ENCODE results near the gene HACL1. TPM values are rescaled to one million over a fixed set of nuclear protein-coding genes. Genes with fewer than 3 reads are reported as not detected.
"Not testable (repeated sequence)": the region's sequence is repeated elsewhere in the genome, so short reads cannot be mapped to it uniquely, and the experiment has no call there.

Gene HACL1
- total RNA-seq, 1 experiment from 2014 or later = 18.6 TPM

- H3K4me1 ChIP-seq (ENCODE audit: insufficient read depth, low read length, poor library complexity, severe bottlenecking) = no peaks in the 10 kb centered on the region
- no peak for TF ChIP-seq EZH2 (IDR thresholded peaks at IDR 0.05; ENCODE audit: borderline replicate concordance, low read depth, low read length, poor library complexity, severe bottlenecking)
- TF ChIP-seq CTCF (conservative IDR thresholded peaks at IDR 0.05; ENCODE audit: low read depth, low read length) = no peak
- intact Hi-C loops (cut with micrococcal nuclease; ENCODE audit: unreplicated experiment) = no loop called here
- ChIA-PET POLR2A (ENCODE audit: low non-redundant PET) (no interaction called here), CTCF (no interaction called here)
- DNase-seq (ENCODE audit: low spot score) = no peak
- H3K9me3 ChIP-seq (ENCODE audit: low read depth, low read length, poor library complexity, severe bottlenecking) = no peaks in the 10 kb centered on the region
- BruUV-seq (replicated peaks) = no TSS peak
- H3K36me3 ChIP-seq (ENCODE audit: insufficient read depth, low read length, poor library complexity, severe bottlenecking) = no peaks in the 10 kb centered on the region
- H3K4me3 ChIP-seq (ENCODE audit: low read depth, low read length, poor library complexity, severe bottlenecking) = no peak overlapping the region
- H3K27me3 ChIP-seq (replicated peaks; ENCODE audit: insufficient read depth, low read depth, low read length, poor library complexity) = no peaks in the 10 kb centered on the region
- H3K27ac ChIP-seq (ENCODE audit: low read depth, low read length, poor library complexity, severe bottlenecking) = no peak overlapping the region
These were observed 9.6 kb upstream of the HACL1 start for GRCh38 chr3:15611018-15611417.

- TF ChIP-seq CTCF (conservative IDR thresholded peaks at IDR 0.05; ENCODE audit: low read depth, low read length) (no peak), EZH2 (IDR thresholded peaks at IDR 0.05; ENCODE audit: borderline replicate concordance, low read depth, low read length, poor library complexity, severe bottlenecking) (no peak)
- H3K36me3 ChIP-seq (ENCODE audit: insufficient read depth, low read length, poor library complexity, severe bottlenecking) = no peaks in the 10 kb centered on the region
These were observed 8.9 kb upstream of the HACL1 start for GRCh38 chr3:15610082-15610759.

GRCh38 chr3:15606434-15606891, 5.1 kb upstream of the HACL1 start:
- no peak for TF ChIP-seq CTCF (conservative IDR thresholded peaks at IDR 0.05; ENCODE audit: low read depth, low read length)
- TF ChIP-seq EZH2 (IDR thresholded peaks at IDR 0.05; ENCODE audit: borderline replicate concordance, low read depth, low read length, poor library complexity, severe bottlenecking) = no peak

More at GRCh38 chr3:15610082-15610759, 8.9 kb upstream of the HACL1 start:
- no peaks in the 10 kb centered on the region for H3K4me1 ChIP-seq (ENCODE audit: insufficient read depth, low read length, poor library complexity, severe bottlenecking)
- H3K27me3 ChIP-seq (replicated peaks; ENCODE audit: insufficient read depth, low read depth, low read length, poor library complexity) = no peaks in the 10 kb centered on the region
- no peaks in the 10 kb centered on the region for H3K9me3 ChIP-seq (ENCODE audit: low read depth, low read length, poor library complexity, severe bottlenecking)
- no peak overlapping the region for H3K4me3 ChIP-seq (ENCODE audit: low read depth, low read length, poor library complexity, severe bottlenecking)
- intact Hi-C loops (cut with micrococcal nuclease; ENCODE audit: unreplicated experiment) = no loop called here
- POLR2A ChIA-PET (ENCODE audit: low non-redundant PET) = no interaction called here
- no peak overlapping the region for H3K27ac ChIP-seq (ENCODE audit: low read depth, low read length, poor library complexity, severe bottlenecking)
- CTCF ChIA-PET = no interaction called here
- no peak for DNase-seq (ENCODE audit: low spot score)
- BruUV-seq (replicated peaks) = no TSS peak

GRCh38 chr3:15604584-15604983, 3.2 kb upstream of the HACL1 start:
- H3K9me3 ChIP-seq (ENCODE audit: low read depth, low read length, poor library complexity, severe bottlenecking); CTCF ChIA-PET; BruUV-seq (replicated peaks); H3K36me3 ChIP-seq (ENCODE audit: insufficient read depth, low read length, poor library complexity, severe bottlenecking); POLR2A ChIA-PET (ENCODE audit: low non-redundant PET); H3K27ac ChIP-seq (ENCODE audit: low read depth, low read length, poor library complexity, severe bottlenecking); H3K4me3 ChIP-seq (ENCODE audit: low read depth, low read length, poor library complexity, severe bottlenecking); intact Hi-C loops (cut with micrococcal nuclease; ENCODE audit: unreplicated experiment); H3K27me3 ChIP-seq (replicated peaks; ENCODE audit: insufficient read depth, low read depth, low read length, poor library complexity); DNase-seq (ENCODE audit: low spot score); H3K4me1 ChIP-seq (ENCODE audit: insufficient read depth, low read length, poor library complexity, severe bottlenecking): not testable (repeated sequence)

More at GRCh38 chr3:15606434-15606891, 5.1 kb upstream of the HACL1 start:
- no TSS peak for BruUV-seq (replicated peaks)
- no peak overlapping the region for H3K27ac ChIP-seq (ENCODE audit: low read depth, low read length, poor library complexity, severe bottlenecking)
- H3K9me3 ChIP-seq (ENCODE audit: low read depth, low read length, poor library complexity, severe bottlenecking) = no peaks in the 10 kb centered on the region
- no peaks in the 10 kb centered on the region for H3K36me3 ChIP-seq (ENCODE audit: insufficient read depth, low read length, poor library complexity, severe bottlenecking)
- no peaks in the 10 kb centered on the region for H3K27me3 ChIP-seq (replicated peaks; ENCODE audit: insufficient read depth, low read depth, low read length, poor library complexity)
- H3K4me3 ChIP-seq (ENCODE audit: low read depth, low read length, poor library complexity, severe bottlenecking) = no peak overlapping the region
- ChIA-PET POLR2A (ENCODE audit: low non-redundant PET) (interaction anchor here (0.7 kb wide), 1 partner anchor 364 kb away, joined by 3 read pairs; no protein-coding TSS in a partner anchor), CTCF (no interaction called here)
- intact Hi-C loops (cut with micrococcal nuclease; ENCODE audit: unreplicated experiment) = no loop called here
- DNase-seq (ENCODE audit: low spot score) = no peak
- no peaks in the 10 kb centered on the region for H3K4me1 ChIP-seq (ENCODE audit: insufficient read depth, low read length, poor library complexity, severe bottlenecking)

GRCh38 chr3:15602816-15603215, 1.4 kb upstream of the HACL1 start:
- peak overlapping the region; percentile 65 for H3K4me3 ChIP-seq (ENCODE audit: low read depth, low read length, poor library complexity, severe bottlenecking)
- H3K36me3 ChIP-seq (ENCODE audit: insufficient read depth, low read length, poor library complexity, severe bottlenecking); DNase-seq (ENCODE audit: low spot score); H3K4me1 ChIP-seq (ENCODE audit: insufficient read depth, low read length, poor library complexity, severe bottlenecking); CTCF ChIA-PET; H3K27me3 ChIP-seq (replicated peaks; ENCODE audit: insufficient read depth, low read depth, low read length, poor library complexity); H3K27ac ChIP-seq (ENCODE audit: low read depth, low read length, poor library complexity, severe bottlenecking); BruUV-seq (replicated peaks); intact Hi-C loops (cut with micrococcal nuclease; ENCODE audit: unreplicated experiment); H3K9me3 ChIP-seq (ENCODE audit: low read depth, low read length, poor library complexity, severe bottlenecking); POLR2A ChIA-PET (ENCODE audit: low non-redundant PET): not testable (repeated sequence)
